Measurements from ENCODE around the gene NENF.

Gene NENF

DNA sequence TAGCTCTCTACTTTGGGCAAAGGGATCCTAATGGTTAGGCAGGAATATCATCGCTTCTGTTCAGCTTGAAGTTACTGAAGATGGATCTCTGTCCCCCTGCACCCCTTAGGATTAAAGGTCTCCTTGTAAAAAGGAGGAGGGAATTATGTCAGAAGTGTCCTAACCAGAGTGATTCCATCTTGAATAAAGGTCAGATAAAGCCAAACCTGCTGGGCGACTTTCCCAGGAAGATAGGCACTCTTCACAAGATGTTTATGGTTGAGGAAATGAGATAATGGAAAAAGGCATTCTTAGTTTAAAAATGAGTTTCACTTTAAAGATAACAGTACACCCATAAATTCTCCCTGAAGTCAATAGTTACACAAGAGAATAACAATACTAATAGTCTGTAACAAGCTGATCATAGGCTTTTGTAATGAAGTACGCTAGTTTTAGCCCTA is 1.7 kb upstream of the NENF start:
- in situ Hi-C loops (cut with MboI; ENCODE audit: low sequenced_read_pairs) = no loop called here

DNA sequence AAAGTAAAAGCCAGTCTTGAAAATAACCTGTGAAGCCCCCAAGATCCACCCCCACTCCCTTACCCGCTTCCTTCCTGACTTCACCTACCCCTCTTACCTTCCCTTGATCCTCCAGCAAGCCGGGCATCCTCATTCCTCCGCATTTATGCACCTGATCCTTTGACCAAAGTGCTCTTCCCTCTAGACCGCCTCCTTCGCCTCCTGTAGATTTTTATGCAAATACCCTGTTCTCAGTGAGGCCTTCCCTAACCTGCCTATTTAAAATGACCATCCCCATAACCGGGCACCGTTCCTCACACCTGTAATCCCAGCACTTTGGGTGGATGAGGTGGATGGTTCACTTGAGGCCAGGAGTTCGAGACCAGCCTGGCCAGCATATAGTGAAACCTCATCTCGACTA is 1.1 kb upstream of the NENF start:
- in situ Hi-C loops (cut with MboI; ENCODE audit: low sequenced_read_pairs) = no loop called here

DNA sequence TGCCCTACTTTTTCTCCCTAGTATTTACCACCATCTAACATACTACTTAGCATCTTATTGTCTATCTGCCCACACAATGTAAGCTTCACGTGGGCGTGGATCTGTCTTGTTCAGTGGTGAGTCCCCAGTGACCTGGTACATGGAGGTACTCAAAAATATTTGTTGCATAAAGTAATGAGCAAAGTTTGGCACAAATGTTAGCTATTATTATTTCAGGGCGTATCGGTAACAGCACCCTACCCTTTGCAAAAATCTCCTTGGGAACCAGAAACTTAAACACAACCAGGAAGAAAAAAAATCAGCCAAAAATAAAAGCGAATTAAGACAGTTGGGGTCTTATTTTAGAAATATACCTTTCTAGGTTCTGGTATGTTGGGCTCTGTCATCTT is 454 bp upstream of the NENF start:
- in situ Hi-C loops (cut with MboI; ENCODE audit: low sequenced_read_pairs) = no loop called here

DNA sequence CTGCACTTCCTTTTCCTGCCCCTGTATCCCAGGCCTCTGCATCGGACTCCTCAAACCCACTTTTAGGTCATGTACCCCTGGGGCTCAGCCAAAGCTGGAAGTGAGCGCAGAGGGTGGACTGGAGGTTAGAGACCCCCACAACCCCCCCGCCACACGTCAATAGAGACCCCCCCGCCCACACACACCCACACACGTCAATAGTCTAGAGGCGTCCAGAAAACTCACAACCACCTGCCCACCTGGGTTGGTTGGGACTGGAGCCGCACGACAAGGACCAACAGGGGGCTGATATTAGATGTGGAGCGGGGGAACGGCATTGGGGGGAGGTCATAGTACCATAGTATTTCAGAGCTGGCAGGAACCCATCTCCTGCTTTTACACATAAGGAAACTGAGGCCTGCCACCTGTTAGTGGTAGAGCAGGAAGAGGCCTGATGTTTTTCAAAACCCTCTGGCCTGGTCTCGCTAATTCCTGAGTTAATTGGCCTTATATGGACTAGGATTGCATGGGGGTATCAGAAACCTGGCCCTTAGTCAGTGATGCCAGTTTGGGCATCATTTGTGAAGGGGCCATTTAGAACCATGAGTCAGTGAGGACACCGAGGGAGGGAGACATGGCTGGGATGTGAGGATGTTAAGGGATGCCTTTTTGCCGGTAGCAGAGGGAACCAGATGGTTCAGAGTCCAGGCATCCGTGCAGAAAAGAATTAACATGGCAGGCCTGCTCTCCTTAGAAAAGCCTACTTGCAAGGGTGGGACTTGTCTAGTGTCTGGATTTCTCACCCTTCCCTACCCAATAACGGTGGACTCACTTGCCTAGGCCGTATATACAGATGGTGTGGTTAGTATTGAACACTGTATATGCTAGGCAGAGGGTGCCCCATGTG is 1.1 kb downstream of the NENF start:
- in situ Hi-C loops (cut with MboI; ENCODE audit: low sequenced_read_pairs) = no loop called here

DNA sequence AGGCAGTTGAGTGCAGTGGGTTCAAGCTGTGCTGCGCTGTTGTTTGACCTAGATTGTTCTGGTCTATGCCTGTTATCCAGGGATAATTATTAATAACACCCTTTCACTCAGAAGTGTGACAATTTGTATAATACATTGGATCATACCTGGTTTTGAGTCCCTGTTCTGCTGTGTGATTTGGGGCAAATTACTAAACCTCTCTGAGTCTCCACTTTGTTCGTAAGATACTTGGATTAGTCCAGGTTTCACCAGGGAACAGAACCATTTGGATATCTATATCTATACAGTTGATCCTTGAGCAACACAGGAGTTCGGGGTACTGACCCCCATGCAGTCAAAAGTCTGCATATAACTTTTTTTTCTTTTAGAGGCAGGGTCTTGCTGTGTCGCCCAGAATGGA is 2.3 kb downstream of the NENF start:
- in situ Hi-C loops (cut with MboI; ENCODE audit: low sequenced_read_pairs) = no loop called here

DNA sequence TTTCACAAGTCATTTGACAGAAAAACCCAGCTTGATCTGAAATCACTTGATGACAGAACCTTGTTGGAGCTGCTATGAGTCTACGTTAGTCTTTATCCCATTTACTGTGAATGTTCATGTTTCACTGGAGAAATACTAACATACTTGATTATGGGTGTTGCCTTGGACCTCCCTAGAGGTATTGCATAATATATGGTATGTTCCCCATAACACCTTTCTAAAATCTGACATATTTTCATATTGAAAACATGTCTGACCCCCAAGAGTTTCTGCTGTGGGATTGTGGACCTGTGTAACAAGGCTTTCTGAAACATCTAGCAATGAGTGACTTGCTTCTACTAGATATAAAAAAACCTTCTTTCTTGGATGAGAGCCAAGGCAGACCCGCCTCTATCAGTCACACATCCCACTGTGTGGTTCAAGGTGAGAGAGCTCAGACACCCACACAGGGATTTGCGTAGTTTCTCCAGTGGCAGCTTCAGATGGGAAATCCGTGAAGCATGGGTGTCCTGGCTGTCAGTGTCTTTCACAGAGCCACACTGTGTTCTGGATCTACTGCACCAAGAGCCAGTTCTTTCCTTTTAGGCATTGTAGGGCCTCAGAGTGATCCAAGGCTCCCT is 4.6 kb downstream of the NENF start:
- in situ Hi-C loops (cut with MboI; ENCODE audit: low sequenced_read_pairs) = no loop called here

DNA sequence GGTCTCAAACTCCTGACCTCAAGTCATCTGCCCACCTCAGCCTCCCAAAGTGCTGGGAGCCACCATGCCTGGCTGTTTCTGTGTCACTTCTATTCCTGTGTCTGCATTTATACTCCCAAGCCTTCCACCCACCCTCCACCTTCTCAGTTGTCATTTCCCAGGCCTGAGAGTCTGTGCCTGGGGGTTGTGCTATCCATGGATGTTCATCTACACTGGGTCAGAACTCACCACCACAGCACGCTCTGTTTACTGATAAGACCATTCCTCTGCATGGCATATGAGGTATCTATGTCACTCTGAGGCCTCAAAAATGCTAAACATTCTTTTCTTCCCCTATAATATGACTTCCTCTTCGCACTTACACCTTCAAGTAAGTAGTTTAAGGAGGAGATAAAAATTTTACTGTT is 6.1 kb downstream of the NENF start:
- in situ Hi-C loops (cut with MboI; ENCODE audit: low sequenced_read_pairs) = no loop called here

DNA sequence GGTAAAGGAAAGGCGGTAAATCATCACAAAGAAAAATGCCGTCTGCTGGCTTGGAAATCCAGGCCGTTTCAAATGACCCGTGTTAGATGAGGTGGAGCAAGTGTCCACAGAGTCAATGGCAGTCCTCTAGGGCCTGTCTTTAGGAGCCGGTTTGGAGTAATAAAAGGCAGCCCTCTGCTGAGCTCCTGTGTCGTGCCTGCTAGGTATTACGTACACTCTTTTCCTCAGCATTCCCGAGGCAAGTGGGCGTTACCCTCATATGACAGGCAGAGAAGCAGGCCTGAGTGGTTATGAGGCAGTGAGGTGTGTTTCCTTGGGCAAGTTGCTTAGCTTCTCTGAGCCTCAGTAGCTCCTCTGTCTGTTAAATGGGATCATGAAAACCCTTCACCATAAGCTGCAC is 7.7 kb downstream of the NENF start:
- in situ Hi-C loops (cut with MboI; ENCODE audit: low sequenced_read_pairs) = no loop called here

DNA sequence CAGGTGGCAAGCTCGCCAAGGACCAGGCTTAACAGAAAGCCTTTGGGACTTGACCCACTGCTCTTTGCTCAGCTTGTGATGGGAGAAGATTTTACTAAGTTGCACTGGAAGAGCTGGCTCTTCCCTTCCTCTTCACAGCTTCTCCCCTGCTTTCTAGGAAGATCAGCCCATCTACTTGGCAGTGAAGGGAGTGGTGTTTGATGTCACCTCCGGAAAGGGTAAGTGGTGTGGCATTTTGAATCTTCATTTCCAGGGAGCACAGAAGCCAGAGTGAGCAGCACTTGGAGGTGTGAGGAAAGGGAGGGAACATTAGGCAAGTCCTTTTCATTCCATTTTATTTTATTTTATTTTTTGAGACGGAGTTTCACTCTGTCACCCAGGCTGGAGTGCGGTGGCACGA is 9.7 kb downstream of the NENF start:
- in situ Hi-C loops (cut with MboI; ENCODE audit: low sequenced_read_pairs) = no loop called here

DNA sequence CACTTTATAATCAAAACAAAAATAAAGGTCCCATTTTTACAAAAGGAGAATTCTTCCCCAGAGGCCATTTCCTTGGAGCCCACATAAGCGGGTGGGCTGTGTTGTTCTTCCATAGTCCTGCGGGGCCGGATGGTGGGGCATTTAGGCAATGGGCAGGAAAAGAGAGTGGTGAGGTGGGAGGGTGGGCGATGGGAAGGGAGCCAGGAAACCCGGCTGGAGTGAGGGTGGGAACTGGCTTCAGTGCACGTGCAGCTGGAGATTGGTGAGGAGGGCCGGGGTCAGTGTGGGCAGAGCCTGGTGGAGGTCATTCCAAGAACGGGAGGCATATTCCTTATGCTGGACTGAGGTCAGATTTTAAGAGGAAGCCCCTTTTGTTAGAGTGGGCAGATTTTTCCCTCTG is 13.6 kb downstream of the NENF start:
- in situ Hi-C loops (cut with MboI; ENCODE audit: low sequenced_read_pairs) = no loop called here

DNA sequence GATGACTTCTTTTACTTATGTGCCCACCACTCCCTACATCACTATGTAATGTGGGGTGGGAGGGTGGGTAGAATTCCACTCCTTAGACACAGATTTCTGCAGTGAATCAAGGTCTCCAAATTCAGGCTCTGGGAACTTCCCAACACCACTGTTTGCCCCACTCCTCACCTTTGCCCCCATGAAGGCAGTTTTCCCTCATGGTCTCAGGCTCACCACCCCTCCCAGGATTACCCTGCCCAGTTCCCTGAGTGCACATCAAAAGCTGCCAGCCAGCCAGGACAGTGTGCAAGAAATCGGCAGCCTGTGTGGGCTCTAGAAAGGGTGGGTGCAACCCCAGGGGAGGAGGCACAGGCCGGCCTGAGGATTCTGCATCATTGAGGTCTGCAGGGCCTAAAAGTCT is 14.8 kb downstream of the NENF start:
- in situ Hi-C loops (cut with MboI; ENCODE audit: low sequenced_read_pairs) = no loop called here

DNA sequence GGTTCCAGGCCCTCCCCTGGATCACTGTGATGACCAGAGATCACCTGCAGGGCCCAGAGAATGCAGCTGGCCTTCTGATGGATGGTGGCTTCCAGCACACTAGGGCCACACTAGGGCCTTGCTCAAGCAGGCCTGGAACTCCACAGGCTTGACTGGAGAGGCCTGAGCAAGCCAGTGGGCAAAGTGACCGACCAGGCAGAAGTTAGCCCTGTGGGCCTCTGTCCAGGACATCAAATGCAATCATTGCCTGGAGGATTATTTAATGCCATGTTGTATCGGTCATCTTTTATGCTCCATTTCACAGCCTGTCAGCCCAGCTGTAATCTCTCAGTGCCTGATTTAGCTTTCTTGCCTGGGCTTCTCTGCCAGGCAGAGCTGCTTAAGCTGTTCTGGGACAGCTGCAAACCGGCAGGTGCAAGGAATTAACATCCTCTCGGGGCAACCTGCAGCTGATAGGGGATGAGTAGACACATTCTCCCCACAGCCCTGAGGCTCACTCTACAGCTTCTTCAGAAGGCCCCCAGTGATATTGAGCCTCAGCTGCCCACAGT is 17.7 kb downstream of the NENF start:
- in situ Hi-C loops (cut with MboI; ENCODE audit: low sequenced_read_pairs) = no loop called here

DNA sequence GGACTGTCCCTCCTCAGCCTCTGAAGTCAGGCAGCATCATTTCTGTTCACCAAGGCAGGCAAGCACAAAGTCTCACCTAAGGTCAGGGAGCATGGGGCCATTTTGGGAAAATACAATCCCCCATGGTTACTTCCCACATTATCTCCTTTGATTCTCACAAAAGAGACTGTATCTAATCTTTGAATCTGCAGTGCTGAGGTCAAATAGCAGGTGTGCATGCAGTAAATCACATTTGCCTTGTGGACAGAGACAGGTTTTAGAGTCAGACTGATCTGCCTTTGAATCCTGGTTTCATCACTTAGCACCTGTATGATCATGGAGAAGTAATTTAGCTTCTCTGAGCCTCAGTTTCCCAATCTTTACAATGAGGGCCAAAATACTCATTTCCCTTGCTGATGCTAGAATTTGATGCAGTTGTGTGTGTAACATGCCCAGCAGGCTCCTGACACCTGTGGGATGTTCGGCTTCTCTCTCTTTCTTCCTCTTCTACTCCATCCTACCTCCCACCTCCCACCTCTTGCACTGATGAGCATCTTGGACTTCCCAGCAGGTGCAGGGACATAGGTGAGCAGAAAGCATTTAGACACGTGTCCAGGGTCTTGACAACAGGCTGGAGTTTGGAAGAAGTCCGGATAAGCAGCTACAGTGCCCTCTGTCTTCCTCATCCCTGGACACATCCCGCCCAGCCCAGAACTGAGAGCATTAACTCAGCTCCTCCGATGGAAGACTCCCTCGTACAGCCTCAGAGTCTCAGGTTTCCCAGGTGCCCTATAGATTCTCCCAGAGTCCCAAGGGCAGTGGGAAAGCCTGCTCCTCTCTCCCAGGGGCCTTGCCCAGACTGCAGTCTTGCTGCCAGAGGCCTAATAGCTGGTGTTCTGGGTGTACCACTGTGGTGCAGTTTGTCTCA is 18.9 kb downstream of the NENF start:
- in situ Hi-C loops (cut with MboI; ENCODE audit: low sequenced_read_pairs) = no loop called here

DNA sequence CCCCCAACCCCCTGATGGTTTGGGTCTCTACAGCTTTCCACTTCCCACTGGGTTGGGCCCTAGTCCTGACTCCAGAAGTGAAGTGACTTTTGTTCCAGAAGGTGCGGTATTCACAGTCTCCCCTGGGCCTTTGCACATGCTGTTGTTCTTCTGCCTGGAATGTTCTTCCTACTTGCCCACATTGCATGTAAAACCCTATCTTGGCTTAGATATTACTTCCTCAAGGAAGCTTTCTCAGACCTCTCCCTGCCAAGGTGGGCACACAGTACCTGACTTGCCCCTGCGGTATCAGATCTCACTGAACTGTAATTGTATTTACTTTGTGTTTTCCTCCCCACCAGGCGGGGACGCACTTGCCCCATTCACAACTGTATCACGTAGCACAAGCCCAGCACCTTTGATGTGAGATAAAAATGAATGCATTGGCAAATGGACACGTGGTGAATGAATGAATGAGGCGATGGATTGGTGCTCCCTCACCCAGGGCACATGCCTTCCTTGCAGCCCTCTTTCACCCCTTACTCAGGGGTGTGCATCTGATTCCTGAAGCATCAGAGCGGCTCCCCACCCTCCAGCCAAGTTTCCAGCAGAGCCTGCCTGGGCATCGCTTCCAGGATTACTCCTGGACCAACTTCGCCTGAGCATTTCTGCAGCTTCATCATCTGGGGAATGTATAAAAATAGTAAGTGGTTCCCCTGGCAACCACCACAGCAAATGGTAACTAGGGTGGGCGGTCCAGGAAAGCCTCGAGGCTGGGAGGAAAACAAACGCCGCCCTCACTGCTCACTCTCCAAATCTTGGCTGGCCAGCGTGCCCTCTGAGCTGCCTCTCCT is 19.8 kb downstream of the NENF start:
- in situ Hi-C loops (cut with MboI; ENCODE audit: low sequenced_read_pairs) = no loop called here

DNA sequence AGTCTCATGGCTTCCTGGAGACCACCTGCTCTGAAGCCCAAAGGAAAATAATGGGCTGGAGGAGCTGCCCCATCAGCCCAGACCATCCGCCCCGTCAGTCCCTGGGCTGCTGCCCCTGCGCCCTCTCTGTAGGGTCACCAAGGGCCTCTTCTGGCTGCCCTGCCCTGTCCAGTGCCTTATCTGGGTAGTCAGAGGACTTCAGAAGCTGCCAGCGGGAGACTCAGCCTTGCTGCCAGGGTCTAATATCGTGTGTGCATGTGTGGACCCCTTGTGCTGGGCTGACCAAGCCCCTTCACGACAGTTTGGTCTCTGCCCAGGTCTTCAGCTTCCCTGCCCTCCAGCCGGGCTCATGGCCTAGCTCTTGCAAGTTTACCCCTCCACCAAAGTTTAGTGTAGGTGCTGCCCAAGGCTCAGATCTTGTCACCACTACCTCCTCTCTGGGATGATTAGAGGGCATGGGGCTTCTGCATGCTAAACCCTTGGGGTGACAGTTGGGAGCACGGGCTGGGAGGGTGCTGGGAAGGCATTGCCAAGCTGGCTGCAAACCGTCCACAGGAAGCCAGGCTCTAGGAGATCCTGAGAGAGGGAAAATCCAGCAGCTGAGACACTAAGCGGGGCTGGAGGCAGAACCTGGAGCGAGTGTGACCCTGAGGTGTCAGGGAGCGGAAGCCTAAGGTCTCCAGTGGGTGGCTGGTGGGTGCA is 20.6 kb downstream of the NENF start:
- in situ Hi-C loops (cut with MboI; ENCODE audit: low sequenced_read_pairs) = no loop called here

DNA sequence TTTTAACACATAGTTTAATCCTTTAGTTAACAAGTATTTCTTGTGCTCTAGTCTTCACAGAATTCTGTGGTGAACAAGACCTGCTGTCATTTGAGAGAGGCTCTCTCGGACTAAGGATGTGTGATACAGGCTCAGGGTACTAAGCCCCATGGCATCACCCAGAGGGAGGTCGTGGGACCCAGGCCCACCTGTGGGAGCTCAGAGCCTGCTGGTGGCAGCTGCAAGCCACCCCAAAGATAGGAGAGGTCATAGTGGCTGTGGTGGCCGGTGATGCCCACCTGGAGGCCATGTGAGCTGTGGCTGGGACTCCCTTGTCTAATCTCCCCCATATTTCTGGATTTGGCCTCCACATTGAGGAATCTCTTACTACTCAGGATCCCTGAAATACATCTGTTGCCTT is 22.0 kb downstream of the NENF start:
- in situ Hi-C loops (cut with MboI; ENCODE audit: low sequenced_read_pairs) = no loop called here

DNA sequence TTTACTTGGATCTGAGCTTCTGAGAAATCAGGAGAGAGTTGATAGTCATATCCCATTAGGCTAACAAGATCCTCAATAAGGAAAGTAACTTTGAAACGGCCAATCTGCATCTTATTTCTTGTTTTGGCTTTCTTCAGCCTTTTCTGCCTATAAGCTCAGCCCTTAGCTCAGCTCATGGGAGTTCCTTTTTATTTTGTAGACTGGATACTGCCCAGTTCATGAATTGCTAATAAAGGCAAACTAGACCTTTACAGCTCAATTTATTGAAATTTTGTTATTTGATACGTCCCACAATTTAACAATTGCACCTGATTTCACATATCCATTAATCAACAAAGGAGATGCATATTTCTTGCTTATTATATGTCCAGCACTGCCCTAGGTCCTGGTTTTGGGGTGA is 22.7 kb downstream of the NENF start:
- in situ Hi-C loops (cut with MboI; ENCODE audit: low sequenced_read_pairs) = no loop called here

DNA sequence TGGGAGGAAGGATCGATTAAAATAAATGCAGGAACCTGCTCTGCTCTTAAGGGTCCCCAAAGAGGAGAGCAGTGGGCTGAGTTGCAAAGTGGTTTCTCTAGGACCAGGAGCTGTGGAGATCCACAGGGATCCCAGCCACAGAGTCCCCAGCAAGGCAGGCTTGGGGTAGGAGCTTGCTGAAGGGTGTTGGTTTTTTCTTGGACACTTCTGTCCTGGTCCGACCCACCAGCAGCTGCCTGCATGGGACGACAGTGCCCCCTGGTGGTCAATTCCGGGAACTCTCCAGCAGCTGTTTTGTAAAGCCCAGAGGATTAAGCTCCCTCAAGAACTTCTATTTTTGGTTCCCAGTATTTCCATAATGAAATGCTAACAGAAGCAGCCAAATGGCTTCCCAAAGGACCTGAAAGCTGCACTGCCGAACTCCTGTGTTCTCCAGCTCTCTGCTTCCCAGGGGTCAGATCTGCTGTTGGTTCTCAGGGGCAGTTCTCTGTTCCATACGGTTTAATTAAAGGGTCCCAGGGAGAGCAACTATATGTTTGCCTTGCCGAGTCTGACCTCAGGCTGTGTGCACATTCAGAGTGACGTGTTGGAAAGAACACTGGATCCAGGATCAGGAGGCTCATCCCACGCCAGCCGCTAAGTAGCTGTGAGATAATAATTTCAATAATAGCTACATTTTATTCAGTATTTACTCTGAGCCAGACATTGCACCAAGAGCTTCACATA is 23.2 kb downstream of the NENF start:
- in situ Hi-C loops (cut with MboI; ENCODE audit: low sequenced_read_pairs) = no loop called here

DNA sequence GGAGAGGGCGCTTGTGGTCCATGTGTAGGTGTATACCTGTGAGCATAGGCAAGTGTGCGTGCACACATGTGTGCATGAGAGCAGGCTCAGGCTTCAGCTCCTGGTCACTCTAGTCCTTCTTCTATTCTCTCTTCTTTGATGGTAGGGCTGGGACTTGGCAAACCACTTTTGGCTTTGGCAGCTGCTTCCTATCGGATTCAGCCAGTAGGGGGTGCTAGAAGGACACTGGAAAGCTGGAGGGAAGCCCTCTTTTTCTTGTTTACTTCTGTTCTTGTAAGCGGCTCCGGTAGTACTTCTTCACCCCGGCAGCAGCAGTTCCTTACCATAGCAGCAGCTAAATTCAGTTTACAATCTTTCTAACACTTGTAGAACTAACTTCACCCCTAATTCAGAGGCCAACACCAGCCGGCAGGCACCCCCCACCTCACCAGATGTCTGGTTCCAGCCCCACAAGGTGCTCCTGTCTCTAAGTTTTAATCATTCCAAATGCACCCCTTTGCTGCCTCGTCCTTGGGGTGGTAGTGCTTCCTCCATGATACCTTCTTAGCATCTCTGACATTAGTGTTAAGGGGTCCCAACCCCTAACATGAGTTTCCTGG is 25.1 kb downstream of the NENF start:
- in situ Hi-C loops (cut with MboI; ENCODE audit: low sequenced_read_pairs) = no loop called here
